Renal cortical epithelial cell (primary cell): ENCODE data around the gene GOT1. TPM values are rescaled to one million over a fixed set of nuclear protein-coding genes. Genes with fewer than 3 reads are reported as not detected.

Experiments
- DNase-seq: peaks from one replicate; pipeline ENCODE4 v3.0.0-alpha.2; 2011; ENCODE audit warnings: low read depth
- total RNA-seq: library from RNA; depleted of rRNA; stranded (reverse); fragments of >200 nt; gene quantifications from 2 replicates; pipeline ENCODE4 v1.2.3, GENCODE V29; 2014

GOT1 gene
- 52.6 and 62.2 TPM in 2 replicates for total RNA-seq

DNA sequence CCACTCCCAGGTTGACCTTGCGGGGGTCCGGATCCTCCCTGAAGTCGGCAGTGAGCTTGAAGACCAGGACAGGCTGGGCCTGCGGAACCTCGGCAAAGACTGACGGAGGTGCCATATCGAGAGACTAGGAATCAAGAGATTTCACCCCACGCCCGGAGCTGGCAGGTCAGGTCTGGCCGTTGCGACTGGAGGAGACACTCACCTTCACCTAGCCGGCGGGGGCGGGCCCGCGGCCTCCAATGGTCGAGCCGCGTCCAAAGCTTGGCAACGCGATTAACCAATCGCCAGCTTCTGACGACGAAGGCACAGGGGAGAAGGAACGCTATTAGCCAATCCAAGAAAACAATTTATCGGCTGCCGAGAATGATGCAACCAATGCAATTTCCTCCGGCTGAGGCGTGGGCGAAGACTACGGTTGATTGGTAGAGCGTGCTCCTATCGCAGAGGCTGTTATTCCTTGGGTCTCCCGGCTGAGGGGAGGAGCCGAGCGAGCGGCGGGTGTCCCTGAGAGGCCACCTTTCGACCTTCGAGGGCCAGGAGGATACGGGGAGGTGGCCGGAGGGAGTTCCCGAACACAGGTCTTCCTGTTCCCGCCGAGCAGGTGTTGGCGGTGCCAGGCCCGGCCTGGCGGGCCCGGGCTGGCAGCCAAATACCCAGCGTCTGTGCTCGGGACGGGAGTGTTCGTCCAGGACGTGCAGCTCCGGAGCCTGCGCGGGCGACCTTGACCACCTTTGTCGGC is at the start of gene GOT1:
Gene GOT1, minus strand, starts transcription at position 174 of the 739 bp plus-strand sequence. Its CDS starts 59 bp downstream, at position 115.
- DNase-seq, result peak; percentile 99

DNA sequence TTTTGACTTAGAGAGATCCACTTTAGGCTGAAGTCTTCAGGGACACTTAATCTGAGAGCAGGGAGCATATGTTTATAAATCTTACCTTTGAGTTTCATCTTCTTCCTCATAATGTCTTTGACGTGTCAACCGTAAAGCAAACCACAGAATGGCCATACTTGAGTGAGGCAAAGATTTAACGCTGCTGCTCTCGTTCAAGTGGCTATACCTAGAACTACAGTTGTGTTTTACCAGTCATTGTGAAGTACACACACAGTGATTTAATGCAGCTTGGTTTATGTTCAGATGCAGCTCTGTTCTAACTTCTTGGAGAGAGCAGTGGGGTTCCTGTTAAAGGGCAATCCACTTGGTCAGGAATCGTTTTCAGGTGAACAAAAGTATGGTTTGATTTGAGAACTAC is 39.9 kb upstream of the GOT1 start:
- DNase-seq, result no peak

DNA sequence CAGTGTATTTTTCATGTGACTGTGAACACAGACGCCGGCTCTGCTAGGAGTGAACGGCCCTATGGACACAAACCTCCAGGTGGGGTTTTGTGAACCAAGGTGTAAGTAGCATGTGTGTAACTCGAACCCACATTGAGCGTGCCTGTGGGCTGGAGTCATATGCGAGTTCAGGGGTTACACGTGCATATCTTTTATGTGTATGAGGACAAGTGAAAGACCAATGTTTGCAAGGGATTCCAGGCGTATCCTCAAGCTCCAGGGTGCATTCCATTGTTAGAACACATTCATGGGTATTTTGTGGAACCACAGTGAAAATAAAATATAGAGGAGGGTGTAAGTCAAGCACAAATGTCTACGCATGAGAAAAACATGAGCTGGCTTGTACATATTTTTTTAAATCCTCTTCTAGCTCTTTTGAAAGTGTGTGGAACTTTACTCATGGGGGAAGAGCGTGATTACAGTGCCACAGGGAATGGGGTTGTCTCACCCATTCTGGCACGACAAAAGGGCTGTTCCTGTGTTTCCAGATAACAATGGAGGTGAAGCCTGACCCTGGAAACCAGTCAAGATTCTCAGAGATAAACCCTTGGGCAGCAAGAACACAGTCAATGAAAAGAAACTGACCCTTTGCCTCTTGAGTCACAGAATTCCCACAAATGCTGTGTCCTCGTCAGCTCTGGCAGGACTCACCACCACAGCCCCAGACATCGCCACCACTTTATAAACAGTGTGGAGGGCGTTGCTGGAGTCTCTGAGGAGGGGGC is 37.0 kb upstream of the GOT1 start:
- no peak for DNase-seq

DNA sequence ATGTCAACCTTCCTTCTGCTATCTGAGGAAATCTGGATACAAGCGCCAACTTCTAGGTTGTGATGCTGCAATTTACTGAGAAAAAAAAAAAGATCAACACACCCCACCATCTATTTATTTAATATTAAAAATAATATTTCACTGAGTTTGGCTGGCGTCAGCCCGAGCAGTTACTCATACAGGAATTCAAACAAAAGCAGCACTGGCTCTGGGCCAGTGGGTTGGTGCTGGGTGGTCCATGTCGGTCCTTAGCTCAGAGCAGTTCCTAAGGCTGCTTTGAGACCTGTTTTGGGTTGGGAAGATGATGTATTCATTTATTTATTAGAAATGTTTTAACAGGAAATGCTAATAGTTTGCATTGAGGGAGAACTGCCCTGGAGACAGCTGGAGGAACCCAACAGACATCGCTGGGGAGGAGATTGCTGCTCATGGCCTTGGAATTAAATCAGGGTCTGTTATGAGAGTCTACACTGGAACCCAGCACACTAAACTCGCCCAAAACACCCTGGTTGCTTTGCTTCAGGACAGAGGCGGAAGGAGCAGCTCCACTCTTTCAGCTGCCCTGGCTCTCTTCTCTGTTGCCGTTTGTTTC is 36.3 kb upstream of the GOT1 start:
- no peak for DNase-seq

DNA sequence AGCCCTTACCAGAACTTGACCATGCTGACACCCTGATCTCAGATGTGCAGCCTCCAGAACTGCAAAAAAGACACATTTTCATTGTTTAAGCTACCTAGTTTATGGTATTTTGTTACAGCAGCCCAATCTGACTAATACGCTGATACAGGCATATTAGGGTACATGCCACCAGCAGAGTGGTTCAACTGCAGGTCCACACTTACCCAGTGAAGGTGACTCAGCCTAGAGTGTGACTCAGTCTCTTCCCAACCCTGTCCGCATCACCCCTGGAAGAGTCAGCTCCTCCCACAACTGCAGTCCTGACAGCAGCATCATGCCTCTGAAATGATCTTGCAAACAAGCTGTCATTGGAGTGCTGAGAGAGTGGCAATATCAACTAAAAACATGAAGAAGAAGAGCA is 30.8 kb upstream of the GOT1 start:
- peak; percentile 24 for DNase-seq

DNA sequence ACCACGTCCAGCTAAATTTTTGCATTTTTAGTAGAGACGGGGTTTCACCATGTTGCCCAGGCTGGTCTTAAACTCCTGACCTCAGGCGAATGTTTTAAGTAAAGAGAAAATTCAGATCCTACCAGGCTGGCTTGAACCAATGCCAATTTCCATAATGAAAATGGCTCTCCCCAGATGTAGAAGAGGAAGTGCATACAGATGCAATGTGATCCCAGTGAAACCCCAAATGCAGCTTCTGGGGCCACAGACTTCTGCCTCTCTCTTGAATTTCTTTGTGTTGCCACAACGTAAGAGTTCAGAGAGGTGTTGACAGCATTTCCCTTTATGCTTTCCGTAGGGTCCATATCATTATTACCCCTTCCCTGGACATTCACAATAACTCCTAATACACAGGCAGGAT is 29.6 kb upstream of the GOT1 start:
- no peak for DNase-seq

DNA sequence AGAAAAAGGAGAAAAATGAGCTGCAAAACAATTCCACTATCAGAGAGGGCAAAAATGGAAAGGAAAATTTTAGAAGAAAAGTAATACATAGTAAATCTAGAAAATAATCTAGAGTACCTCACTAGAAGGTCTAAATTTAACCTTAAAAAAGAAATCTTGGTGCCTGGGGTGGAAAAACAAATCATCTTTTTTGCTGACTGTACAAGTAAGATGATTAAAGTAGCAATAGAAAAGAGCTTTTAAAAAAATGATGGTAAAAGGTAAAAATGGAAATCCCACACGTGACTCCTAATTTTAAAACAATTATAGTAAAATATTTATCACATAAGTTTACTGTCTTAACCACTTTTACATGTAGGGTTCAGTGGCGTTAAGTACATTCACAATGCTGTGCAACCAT is 28.8 kb upstream of the GOT1 start:
- no peak for DNase-seq

DNA sequence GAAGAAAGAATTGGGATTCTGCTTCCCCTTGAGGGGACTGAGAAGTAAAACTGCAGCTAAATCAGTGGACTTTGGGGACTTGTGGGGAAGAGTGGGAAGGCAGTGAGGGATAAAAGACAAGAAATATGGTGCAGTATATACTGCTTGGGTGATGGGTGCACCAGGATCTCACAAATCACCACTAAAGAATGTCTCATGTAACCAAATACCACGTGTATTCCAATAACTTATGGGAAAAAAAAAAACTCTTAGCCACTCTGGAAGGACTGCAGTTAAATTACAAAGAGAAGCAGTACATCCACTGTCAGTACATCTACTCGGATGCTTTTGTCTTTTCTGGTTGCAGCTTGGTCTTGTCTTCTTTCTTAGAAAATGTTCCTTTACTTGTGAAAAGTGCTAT is 27.4 kb upstream of the GOT1 start:
- no peak for DNase-seq

DNA sequence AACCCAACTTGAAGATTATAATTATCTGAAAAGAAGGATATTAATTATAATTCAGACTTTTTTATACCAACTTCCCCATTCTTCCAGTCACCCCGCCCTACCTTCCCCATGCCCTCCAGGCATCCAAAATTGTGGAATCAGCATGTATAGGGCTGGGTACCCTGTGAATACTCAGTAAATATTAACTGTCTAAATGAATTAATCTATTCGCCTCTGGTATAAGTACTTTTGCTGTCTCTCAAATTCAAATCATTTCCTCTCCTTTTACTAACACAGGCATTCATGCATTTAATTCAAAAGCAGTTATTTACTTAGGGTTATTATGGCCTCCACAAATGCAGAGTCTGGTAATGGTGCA is 26.5 kb upstream of the GOT1 start:
- no peak for DNase-seq

DNA sequence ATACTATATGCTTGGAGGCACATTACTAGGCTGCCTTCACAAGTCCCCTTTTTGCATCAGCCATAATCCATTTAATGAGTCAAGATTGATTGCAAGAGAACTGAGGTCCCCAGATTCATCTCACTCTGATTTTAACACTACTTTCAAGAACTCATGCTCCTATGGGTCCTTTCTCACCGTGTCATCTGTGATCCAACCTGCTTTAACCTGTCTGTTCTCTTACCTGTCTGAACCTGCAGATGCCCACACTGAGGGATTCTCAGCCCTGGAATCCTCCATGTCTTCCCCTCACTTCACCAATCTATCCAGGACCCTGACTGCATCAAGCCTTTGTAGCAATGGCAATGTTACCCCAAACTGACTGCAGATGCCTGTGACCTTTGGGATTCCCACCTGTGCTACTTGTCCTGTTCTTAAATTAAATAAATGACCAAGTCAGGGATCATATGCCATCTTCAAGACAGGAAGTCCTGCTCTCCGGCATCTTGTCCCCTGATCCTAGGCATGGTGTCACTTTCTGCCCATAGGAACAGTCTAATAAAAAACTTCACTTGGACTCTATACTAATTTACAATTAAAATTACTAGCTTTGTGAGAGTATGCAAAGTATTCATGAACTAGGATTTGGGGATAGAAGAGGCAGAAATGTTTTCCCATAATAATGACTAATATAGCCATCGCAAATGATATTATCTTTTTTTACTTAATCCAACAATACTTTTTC is 25.9 kb upstream of the GOT1 start:
- no peak for DNase-seq

DNA sequence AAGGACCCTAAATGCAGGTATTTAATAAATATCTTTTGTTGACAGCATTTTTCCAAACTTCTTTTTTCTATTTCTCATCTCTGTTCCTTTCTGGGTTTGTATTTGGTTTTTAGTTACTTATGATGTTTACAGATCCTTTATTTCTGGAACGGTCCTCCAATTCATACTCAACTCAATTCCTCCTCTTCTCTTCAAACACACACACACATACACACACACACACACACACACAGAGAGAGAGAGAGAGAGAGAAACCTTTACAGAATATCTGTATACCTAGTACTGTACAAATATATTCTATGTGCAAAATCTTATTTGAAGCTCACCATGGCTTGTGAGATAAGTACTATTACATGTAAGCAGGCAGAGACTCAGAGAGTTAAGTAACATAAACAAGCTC is 21.6 kb upstream of the GOT1 start:
- DNase-seq, result no peak

DNA sequence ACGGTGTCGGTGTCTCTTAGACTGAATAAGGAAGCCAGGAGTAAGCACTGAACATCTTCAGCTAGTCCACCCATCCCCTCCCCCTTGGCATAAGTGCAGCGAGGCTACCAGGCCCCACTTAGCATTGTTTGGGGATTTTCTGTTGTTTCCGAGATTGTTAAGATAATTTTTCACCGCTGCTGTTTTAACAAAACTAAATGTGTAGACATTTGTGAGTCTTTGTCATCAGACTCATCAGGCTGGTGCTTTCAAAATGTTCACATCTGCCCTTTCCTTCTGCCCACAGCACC is 21.0 kb upstream of the GOT1 start:
- no peak for DNase-seq

DNA sequence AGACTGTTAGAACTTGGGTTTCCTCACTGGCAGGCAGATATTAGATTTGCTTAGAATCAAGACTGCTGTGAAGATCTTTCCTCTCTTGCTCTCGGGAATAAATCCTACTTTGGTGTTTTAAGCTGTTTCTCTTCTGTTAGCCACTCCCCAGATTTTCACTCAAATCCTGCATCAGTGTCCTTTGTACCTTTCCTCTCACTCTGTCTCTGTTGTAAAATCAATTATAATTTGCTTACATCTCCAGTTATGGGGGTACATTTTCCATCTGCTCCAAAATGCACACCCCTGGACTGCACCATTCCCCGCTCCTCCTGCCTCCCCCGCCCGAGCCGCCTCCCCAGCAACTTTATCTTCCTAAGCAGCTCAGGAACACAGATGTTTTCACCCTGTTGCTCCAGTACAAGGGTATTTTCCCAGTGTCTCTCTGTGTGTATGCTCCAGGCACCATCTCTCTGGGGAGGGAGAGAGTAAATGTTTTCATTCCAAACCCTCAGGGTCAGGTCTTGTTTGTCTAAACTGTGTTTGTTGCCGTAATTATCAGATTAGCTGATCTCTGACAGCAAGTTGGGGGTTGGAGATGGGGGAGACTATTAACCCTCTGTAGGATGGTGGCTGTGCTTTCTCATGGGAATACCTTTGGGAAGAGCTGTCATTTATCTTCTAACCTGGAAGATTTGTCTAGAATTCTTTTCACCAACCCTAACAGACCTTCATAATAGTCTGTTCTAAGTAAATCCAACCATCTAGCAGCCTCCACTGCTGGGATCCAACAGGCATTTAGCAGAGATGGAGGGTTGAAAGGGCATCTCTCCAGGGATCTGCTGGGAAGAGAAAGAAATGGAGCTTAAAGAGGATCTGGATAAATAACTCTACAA is 20.4 kb upstream of the GOT1 start:
- no peak for DNase-seq

DNA sequence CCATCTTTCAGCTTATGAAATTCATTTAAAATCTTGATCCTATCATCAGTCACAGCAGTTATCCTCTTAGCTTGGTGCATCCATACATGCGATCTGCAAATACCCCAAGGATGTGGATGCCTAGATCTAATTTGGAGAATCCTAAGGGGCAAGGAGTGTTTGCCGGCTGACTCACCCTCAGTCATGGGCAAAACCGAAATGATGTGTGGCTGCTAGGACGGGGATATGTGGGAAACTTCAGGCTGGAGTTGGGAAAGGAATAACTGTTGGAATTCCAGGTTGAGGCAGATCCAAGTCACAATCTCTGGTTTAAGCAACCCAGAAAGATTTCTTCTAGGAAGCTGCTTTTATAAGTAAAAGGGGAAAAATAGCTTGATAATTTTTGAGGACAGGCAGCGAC is 19.7 kb upstream of the GOT1 start:
- no peak for DNase-seq

DNA sequence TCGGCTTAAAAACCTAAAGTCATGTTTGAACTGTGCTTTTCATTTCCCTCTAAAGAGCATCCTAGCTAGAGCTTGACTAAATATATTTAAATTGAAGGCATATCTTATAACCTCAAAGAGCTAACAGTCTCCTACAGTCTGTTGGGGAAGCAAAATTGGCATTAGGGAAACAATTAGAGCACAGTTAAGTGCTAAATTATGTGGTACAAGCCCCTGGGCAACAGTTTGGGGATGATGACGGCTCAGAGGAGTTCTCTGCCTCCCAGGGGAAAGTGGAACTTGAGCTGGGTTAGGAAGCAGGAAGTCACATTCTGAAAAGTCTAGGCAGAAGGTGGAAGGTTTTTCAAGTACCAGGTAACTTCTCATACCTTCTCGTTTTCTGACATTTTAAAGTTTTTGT is 18.6 kb upstream of the GOT1 start:
- no peak for DNase-seq

DNA sequence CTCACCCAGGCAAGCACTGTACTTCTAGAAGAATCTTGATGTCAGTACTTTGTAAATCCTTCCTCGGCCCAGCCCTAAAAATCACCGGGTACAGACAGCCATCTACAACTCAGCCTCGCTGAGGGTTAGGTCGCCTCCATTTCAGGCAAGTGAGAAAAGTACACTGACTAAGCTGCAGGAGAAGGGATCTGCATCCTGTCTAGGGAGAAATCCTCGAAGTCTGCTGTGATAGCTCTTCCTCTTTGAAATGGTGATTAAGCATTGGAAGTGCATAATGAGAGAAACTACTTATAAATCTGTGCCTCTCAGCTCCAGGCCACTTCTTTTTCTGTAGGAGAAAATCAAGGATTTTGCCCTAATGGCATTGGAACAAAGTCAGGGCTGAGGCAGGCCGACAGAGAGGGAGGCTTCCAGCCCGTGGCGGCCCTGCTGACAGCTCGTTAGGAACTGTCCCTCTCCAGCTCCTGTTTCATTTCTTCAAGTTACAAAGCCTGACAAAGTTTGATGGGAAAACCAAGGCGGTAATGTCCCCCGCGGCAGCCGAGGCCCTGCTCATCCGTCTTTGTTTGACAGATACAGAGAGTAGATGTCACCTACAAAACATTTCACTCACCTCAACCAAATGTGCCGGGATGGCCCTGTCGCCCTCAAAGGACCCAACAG is 14.1 kb upstream of the GOT1 start:
- DNase-seq, result no peak

DNA sequence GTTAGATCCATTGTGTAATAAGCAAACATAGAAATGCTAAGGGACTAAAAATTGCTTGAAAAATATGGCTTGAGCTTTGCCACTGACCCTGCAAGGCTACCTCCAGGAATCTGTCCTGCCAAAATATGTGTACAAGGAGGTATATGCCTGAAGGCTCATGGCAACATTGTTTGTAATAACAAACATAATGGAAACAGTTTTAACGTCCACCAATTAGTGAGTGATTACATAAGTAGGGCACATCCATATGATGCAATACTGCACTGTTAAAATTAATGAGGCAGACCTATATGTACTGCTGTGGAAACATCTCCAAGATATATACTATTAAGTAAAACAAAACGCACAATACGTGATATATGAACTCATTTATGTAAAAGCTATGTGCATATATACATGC is 13.1 kb upstream of the GOT1 start:
- DNase-seq, result no peak

DNA sequence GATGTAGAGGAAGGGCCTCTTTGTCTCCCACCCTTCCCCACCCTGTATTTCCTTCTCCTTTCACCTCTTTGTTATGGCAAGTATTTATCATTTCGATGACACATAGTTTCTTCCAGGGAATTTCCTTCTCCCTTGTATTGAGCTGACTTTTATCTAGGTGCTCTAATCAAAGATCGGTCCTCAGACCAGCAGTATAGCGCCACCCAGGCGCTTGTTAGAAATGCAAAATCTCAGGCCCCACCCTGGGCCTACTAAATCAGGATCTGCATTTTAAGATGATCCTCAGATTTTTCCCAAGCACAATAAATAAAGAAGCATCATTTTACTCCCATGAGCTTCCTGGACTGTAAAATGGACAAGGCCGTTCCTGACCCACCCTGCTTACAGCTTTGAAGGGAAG is 12.0 kb upstream of the GOT1 start:
- no peak for DNase-seq

DNA sequence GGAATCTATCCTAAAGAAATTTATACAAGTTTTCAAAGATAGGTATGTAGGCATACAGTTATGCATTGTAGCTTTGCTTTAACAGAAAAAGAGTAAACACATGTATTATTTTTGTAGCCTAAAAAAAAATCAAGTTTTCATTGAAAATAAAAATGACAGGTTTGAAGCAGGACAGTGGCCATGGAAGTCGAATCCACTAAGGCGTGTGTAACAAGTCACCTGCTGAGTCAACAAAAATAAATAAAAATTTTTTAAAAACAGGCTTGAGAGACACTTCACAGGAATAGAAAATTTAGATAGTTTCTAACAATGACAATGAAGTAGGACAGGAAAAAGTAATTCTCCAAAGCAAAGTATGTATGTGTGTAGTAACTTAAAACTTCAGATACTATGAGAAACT is 8.5 kb upstream of the GOT1 start:
- DNase-seq, result no peak

DNA sequence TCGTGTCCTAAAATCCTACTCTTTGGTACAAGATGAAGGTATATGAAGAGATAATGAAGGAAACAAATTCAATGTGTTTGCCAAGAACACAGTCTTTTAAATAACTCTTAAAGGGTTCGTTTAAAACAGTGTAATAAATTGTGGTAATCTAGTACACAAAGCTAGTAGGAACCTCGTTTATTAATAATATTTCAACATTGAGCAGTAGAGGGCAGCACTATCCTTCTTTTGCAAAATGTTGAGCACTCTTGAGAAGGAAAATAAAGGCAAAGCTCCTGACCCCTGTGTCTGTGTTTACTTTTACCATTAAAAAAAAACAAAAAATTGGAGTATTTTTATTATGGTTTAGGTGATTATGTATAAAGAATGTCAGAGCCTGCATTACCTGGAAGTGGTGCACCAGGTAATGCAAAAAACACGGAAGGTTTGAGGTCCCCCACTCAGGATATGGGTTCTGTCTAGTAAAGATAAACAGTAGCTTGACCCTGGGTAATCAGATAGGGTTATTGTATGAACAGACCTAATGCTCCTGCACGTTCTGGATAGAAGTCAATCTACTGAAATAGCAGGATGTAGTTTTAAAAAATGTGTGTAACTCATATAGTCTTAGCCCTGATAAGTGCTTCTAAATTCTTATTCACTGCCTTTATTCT is 5.7 kb upstream of the GOT1 start:
- DNase-seq, result peak; percentile 57
